Left renal cortex interstitium (tissue), 4 donors: ENCODE measurements around the gene RNF150. TPM values are rescaled to one million over a fixed set of nuclear protein-coding genes. Genes with fewer than 3 reads are reported as not detected.

ENCODE experiments used
- DNase-seq, 4 donors: peaks; one replicate each; pipeline ENCODE4 v3.0.0-alpha.2; 2013; ENCODE audit warnings: low read depth in 4 of 4, low spot score in 2 of 4, missing footprints in 1 of 4
- polyA plus RNA-seq, 4 donors: library from polyadenylated mRNA; unstranded; fragments of 120-200 nt; gene quantifications; one replicate each; pipeline ENCODE4 v1.2.1, GENCODE V29; 2013; ENCODE audit not compliant: insufficient read length in 4 of 4

RNF150 gene
- polyA plus RNA-seq, 4 donors: 23.6 to 27.1 (median 26.2) TPM

DNA sequence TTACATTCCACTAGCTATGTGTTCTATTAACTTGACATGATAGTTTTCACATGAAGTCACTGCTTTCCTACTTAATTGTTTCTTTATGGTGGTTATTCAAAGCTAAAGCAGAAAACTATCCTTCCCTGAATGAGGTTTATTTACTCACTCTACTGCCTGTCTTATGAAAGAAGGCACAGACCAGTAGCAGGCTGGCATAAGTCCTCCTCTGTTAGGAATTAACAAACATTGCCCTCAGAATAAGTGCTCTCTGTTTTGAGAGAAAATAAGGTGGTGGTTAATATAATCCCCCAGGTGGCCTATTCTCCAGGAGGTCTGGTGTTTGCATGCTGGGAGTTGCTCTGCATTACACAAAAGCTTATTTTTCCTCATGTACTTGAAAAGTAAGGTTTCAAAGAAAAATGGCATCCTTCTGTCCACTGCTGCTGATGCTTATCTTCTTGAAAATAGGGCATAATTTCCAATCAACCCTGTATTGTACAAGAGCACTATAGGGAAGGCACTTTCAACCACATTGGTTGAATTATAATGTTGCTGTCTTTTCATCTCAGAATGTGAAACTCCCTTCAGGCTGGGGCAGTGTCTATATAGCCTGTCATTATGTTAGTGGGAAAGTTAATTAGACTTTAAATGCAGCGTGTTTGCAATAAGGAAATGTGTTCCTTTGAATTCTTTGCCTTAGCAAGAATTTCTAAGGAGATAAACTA, 257.4 kb downstream of the RNF150 start:
- DNase-seq: no peak

DNA sequence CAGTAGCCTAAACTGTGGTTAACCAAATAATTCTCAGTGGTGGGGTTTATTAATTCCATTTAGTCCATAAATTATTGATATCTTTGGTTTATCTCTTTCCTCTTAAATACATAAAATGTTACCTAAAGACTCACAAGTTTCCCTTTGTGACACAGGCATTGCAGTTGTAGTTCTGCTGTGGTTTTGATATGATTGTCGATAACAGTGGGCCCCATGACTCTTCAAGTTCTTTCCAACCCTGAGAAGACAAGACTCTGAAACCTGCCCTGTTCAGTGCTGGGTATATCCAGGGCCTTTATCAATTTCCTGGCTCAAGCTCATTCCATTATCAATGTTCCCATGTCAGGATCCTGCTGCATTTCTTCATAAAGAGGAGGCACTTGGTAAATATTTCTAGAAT, 259.2 kb downstream of the RNF150 start:
- DNase-seq: no peak

GRCh38 chr4:140871368-140871767, 261.9 kb downstream of the RNF150 start:
- no peak for DNase-seq

DNA sequence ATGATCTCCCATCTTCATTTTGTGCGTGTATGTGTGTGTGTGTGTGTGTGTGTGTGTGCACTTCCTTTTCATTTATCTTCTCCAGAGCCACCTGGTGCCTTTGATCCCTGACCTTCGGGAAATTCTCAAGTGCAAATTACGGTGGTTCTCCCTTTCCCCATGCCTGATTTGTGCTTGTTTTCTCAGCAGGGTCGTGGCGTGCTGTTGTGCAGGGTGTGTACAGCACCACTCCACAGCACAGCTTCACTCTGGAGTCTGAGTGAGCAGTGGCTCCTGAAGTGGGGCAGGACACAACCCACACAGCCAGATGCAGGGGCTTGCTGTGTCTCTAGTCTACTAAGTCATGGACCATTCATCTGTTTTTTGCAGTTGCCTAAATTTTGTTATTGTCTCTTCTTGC, 262.8 kb downstream of the RNF150 start:
- no peak for DNase-seq

GRCh38 chr4:140869446-140869845, 263.8 kb downstream of the RNF150 start:
- no peak for DNase-seq

DNA sequence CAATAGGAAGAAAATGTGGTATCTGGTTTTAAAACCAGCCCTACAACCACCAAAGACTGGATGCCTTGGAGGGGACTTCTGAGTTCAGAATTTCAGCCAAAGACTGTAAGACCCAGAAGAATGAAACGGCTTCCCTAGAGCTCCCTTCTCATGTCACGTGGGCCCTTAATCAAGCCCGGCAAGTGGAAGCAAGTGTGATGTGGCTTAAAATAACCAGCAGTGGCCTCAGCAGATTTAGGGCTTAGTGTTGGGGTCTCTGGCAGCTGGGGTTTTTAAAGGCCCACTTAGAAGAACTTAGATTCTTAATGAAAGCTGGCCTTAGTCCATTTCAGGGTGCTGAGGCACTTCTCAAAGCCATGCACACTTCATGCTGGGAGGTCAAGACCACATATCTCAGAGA, 265.9 kb downstream of the RNF150 start:
- no peak for DNase-seq

DNA sequence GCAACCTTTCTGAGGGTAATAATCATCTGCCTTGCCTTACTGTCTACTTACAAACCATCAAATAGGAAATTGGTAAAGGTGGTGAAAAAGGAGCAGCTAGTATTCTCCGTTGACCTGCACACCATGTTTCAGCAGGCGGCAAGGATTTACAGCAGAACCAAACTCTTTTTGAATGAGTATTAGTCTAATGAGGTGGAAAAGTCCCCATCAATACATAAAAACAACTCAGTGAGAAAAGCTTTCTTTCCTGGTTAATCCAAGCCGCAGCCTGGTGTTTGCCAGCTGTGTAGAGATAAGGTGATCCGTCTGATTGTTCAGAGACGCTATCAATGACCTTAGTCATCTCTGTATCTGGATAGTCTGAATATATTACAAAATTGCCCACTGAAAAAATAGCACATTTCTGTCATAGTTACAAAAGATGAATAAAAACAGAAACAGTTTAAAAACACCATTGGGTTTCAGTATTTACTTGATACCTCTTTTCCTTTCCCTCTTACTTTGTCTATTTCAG, 266.7 kb downstream of the RNF150 start:
- no peak for DNase-seq

- no peak for DNase-seq
Measured at GRCh38 chr4:140865253-140866217, 267.7 kb downstream of the RNF150 start.

- no peak for DNase-seq
Measured at GRCh38 chr4:140863197-140863596, 270.1 kb downstream of the RNF150 start.

GRCh38 chr4:140862177-140862442, 271.2 kb downstream of the RNF150 start:
- DNase-seq: no peak

- DNase-seq: peak; percentile 55 to 84 (median 76)
Measured at GRCh38 chr4:140861359-140862176, 271.7 kb downstream of the RNF150 start.

DNA sequence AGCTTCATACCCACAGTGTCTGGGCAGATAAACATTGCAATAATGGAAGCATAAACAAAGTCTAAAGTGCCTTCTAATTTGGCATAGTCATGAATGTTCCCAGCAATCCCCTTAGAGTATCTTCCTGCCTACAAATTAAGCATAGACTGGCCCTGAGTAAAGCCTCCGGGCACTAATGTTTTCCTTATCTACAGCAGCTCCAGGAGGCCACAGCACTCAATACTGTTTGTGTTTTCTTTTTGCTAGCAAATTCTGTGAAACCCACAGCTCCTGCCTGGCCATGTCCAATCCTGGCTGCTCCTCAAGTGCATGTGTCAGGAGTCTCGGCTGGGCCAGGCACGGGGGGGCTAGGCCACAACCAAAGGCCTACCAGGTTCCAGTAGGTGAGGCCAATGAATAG, 274.4 kb downstream of the RNF150 start:
- DNase-seq: no peak

DNA sequence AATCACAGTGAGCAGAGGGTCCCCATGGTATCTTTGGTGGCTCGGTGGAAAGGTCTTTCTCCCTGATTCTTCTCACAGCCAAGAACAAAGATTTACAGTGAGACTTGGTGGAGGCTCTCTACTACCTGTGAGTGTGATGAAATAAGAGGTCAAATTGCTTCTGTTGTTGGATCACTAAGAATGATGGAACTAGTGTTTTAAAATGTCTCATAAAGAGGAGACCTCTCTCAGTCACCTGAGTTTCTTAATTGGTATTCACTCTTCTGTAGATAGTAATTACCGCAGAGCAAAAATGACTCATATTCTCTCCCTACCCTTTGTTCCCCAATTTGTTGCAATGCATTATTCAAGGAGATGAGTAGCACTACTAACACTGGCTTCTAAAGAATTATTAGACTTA, 276.2 kb downstream of the RNF150 start:
- no peak for DNase-seq

- DNase-seq: peak in 1 of 4 donors; percentile 28
Measured at GRCh38 chr4:140856621-140857062, 276.6 kb downstream of the RNF150 start.

- DNase-seq: no peak
Measured at GRCh38 chr4:140854168-140854567, 279.1 kb downstream of the RNF150 start.

DNA sequence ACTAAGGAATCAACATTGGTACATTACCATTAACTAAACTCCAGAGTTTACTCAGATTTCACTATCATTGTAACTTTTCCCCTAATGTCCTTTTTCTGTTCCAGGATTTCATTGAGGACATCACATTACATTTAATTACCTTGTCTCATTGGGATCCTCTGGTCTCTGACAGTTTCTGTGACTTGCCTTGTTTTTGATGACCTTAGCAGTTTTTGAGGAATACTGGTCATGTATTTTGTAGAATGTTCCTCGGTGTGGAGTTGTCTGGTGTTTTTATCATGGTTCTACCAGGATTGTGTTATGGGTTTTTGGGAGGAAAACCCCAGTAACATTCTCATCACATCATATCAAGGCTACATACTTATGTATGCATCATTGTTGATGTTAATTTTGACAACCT, 281.5 kb downstream of the RNF150 start:
- no peak for DNase-seq

GRCh38 chr4:140851032-140851636, 282.1 kb downstream of the RNF150 start:
- peak in 3 of 4 donors; percentile 53 to 64 (median 57) for DNase-seq

- no peak for DNase-seq
Measured at GRCh38 chr4:140849526-140849925, 283.7 kb downstream of the RNF150 start.

DNA sequence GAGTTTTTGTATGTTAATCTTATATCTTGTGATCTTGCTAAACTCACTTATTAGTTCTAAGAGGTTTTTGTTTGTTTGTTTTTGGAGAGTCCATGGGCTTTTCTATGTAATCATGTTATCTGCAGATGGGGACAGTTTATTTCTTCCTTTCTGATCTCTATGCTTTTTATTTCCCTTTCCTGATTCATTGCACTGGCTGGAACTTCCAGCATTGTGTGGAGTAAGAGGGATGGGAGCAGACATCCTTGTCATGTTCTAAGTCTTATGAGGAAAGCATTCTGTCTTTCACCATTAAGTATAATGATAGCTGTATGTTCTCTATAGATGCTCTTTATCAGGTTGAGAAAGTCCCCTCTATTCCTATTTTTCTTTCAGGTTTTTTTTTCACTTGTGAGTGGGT, 286.5 kb downstream of the RNF150 start:
- DNase-seq: no peak

DNA sequence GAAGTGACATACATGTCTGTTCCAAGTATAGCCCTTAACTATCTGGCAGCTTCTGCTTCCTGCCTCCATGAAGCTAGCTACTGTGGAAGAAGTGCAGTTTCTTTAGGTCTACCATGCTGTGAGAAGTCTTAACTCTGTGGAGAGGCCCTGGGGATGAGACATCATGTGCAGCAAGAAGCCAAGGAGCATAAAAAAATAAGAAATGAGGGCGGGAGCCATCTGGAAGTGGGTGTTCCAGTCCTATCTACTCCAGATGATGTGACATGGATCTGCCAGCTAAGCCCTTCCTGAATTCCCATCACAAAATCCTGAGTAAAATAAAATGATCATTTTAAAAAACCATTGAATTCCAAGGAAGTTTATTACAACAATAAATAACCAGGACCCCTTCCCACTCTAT, 289.2 kb downstream of the RNF150 start:
- no peak for DNase-seq
